Fibroblast of lung (primary cell): ENCODE measurements around the gene NBEAL1. TPM values are rescaled to one million over a fixed set of nuclear protein-coding genes. Genes with fewer than 3 reads are reported as not detected.

Experiments used
- DNase-seq, 2 donors: peaks; one replicate each; pipeline versions ENCODE4 v3.0.0 to v3.0.0-alpha.2; 2010; ENCODE audit warnings: low read depth in 2 of 2
- H2AFZ ChIP-seq: 2 replicates; pipeline ENCODE4 v1.5.1; 2012; ENCODE audit warnings: low read length, control low read depth, inconsistent platforms
- H3K27ac ChIP-seq: 2 replicates; pipeline ENCODE4 v1.5.1; 2011; ENCODE audit warnings: low read length, control low read depth; ENCODE audit not compliant: insufficient read depth
- H3K27me3 ChIP-seq: 2 replicates; pipeline ENCODE4 v1.5.1; 2011; ENCODE audit warnings: mild to moderate bottlenecking, low read length; ENCODE audit not compliant: control insufficient read depth, insufficient read depth
- H3K36me3 ChIP-seq: 2 replicates; pipeline ENCODE4 v1.5.1; 2011; ENCODE audit warnings: low read length; ENCODE audit not compliant: control insufficient read depth, insufficient read depth
- H3K4me1 ChIP-seq: 2 replicates; pipeline ENCODE4 v1.5.1; 2011; ENCODE audit warnings: low read length; ENCODE audit not compliant: control insufficient read depth, insufficient read depth; ENCODE audit errors: extremely low read depth
- H3K4me2 ChIP-seq: 2 replicates; pipeline ENCODE4 v1.5.1; 2011; ENCODE audit warnings: low read length, control low read depth; ENCODE audit not compliant: insufficient read depth; ENCODE audit errors: extremely low read depth
- H3K4me3 ChIP-seq, 4 experiments: fragments of 200-600 bp in 1 of 4; sonication (generic) in 1 of 4; replicated peaks in 1 of 4; 2 replicates each; pipeline ENCODE4 v1.5.1; 2011 to 2016; ENCODE audit warnings: low read length in 4 of 4, low read depth in 3 of 4, mild to moderate bottlenecking in 3 of 4, control low read depth in 2 of 4, inconsistent platforms in 1 of 4, mixed read lengths in 1 of 4; ENCODE audit not compliant: insufficient read depth in 1 of 4; ENCODE audit errors: control extremely low read depth in 1 of 4
- H3K79me2 ChIP-seq: 2 replicates; pipeline ENCODE4 v1.5.1; 2012; ENCODE audit warnings: mild to moderate bottlenecking, low read length, inconsistent platforms; ENCODE audit not compliant: control insufficient read depth, insufficient read depth
- H3K9ac ChIP-seq: 2 replicates; pipeline ENCODE4 v1.5.1; 2011; ENCODE audit warnings: mild to moderate bottlenecking, low read length, control low read depth; ENCODE audit not compliant: insufficient read depth
- H3K9me3 ChIP-seq: 2 replicates; pipeline ENCODE4 v1.5.1; 2012; ENCODE audit warnings: low read depth, low read length; ENCODE audit not compliant: control insufficient read depth, insufficient read depth
- H4K20me1 ChIP-seq: 2 replicates; pipeline ENCODE4 v1.5.1; 2011; ENCODE audit warnings: low read length; ENCODE audit not compliant: control insufficient read depth, insufficient read depth; ENCODE audit errors: extremely low read depth
- CTCF ChIP-seq, 2 donors: IDR thresholded peaks in 1 of 2; conservative IDR thresholded peaks in 1 of 2; 1 replicate in 1 of 2; 2 replicates in 1 of 2; pipeline ENCODE4 v1.5.1; 2011 to 2012; ENCODE audit warnings: low read length in 2 of 2, control low read depth in 1 of 2, inconsistent platforms in 1 of 2, low read depth in 1 of 2, mild to moderate bottlenecking in 1 of 2
- EZH2 ChIP-seq: IDR thresholded peaks from 2 replicates; pipeline ENCODE4 v1.5.1; 2012; ENCODE audit warnings: low read length, control low read depth, mild to moderate bottlenecking; ENCODE audit errors: missing control alignments
- polyA plus RNA-seq, 2 donors: library from polyadenylated mRNA; depleted of rRNA in 1 of 2; stranded (reverse) in 1 of 2; unstranded in 1 of 2; fragments of >200 nt; gene quantifications; 2 replicates each; pipeline ENCODE4 v1.2.1, GENCODE V29; 2011 to 2012; ENCODE audit warnings: missing spikeins in 1 of 2
- total RNA-seq: library from RNA; depleted of rRNA; stranded (reverse); fragments of >200 nt; gene quantifications from 2 replicates; pipeline ENCODE4 v1.2.1, GENCODE V29; 2014

The NBEAL1 gene
- total and polyA plus RNA-seq, 2 donors (not counting 1 experiment from before 2014, with no cell fraction given), result 14.8 to 55.7 TPM

GRCh38 chr2:203237346-203238238 is 222.9 kb downstream of the NBEAL1 start:
- no peaks in the 10 kb centered on the region for H3K4me1 ChIP-seq
- H3K9ac ChIP-seq, result no peak overlapping the region
- no peaks in the 10 kb centered on the region for H3K9me3 ChIP-seq
- peak overlapping the region; percentile 58 for H3K4me2 ChIP-seq
- H3K36me3 ChIP-seq, result no peaks in the 10 kb centered on the region
- no peaks in the 10 kb centered on the region for H4K20me1 ChIP-seq
- H3K4me3 ChIP-seq, result peak overlapping the region in 1 of 4 experiments; percentile 70
- H3K79me2 ChIP-seq, result peaks cover 21% of the 10 kb centered on the region
- DNase-seq, result no peak
- no peak overlapping the region for H3K27ac ChIP-seq
- no peak overlapping the region for H2AFZ ChIP-seq
- TF ChIP-seq EZH2, result no peak
- TF ChIP-seq CTCF (conservative IDR thresholded peaks at IDR 0.05 in 1 of 2, IDR thresholded peaks at IDR 0.05 in 1 of 2; ENCODE audit: low read depth in 1 of 2, low read length in 2 of 2), result no peak
- no peaks in the 10 kb centered on the region for H3K27me3 ChIP-seq

- no peaks in the 10 kb centered on the region for H3K9me3 ChIP-seq
- no peaks in the 10 kb centered on the region for H4K20me1 ChIP-seq
- no peak for DNase-seq
Observed at GRCh38 chr2:203238292-203238703, 223.6 kb downstream of the NBEAL1 start.

More at GRCh38 chr2:203238292-203238703, 223.6 kb downstream of the NBEAL1 start:
- peak overlapping the region; percentile 70 to 93 (median 78) for H3K4me3 ChIP-seq
- H3K36me3 ChIP-seq, result no peaks in the 10 kb centered on the region
- no peak for TF ChIP-seq CTCF (conservative IDR thresholded peaks at IDR 0.05 in 1 of 2, IDR thresholded peaks at IDR 0.05 in 1 of 2; ENCODE audit: low read depth in 1 of 2, low read length in 2 of 2)
- no peak for TF ChIP-seq EZH2
- H3K9ac ChIP-seq, result peak overlapping the region; percentile 83
- no peaks in the 10 kb centered on the region for H3K27me3 ChIP-seq
- peak overlapping the region; percentile 96 for H3K27ac ChIP-seq
- peaks cover 24% of the 10 kb centered on the region for H3K79me2 ChIP-seq
- H3K4me2 ChIP-seq, result peak overlapping the region; percentile 73
- peak overlapping the region; percentile 92 for H2AFZ ChIP-seq
- H3K4me1 ChIP-seq, result no peaks in the 10 kb centered on the region
